Measurements from ENCODE around the gene STARD13. TPM values are rescaled to one million over a fixed set of nuclear protein-coding genes. Genes with fewer than 3 reads are reported as not detected.
"Not testable (repeated sequence)": the region's sequence is repeated elsewhere in the genome, so short reads cannot be mapped to it uniquely, and the experiment has no call there.

The STARD13 gene
- total RNA-seq, 1 experiment from 2014 or later, result 1.6 TPM

DNA sequence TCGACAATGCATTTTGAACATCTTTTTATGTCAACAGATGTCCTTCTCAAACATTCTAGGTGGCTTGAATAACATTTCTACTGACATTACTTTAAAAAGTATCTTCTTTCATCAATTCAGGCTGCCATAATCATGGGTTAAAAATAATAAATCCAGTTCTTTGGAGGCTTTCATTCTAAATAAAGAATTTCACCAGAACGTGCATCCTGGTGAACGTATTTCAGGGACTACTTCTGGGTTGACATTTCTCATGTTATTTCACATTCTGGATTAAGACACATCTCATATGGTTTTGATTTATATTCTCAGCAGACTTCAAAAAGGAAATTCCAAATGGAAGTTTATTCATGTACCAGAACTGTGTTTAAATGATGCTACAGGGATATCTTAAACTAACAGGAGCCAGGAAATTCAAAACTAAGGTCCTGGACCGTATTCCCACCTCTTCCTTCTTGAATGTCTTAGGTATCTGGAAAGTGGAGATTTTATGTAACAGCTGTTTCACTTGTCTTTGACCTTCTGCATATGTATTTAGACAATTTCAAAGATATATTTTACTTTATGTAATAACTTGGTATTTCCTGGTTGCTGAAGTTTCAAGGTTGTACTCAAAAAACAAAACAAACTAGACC lies 107.2 kb downstream of the STARD13 start:
- DNase-seq (ENCODE audit: low spot score), result no peak

DNA sequence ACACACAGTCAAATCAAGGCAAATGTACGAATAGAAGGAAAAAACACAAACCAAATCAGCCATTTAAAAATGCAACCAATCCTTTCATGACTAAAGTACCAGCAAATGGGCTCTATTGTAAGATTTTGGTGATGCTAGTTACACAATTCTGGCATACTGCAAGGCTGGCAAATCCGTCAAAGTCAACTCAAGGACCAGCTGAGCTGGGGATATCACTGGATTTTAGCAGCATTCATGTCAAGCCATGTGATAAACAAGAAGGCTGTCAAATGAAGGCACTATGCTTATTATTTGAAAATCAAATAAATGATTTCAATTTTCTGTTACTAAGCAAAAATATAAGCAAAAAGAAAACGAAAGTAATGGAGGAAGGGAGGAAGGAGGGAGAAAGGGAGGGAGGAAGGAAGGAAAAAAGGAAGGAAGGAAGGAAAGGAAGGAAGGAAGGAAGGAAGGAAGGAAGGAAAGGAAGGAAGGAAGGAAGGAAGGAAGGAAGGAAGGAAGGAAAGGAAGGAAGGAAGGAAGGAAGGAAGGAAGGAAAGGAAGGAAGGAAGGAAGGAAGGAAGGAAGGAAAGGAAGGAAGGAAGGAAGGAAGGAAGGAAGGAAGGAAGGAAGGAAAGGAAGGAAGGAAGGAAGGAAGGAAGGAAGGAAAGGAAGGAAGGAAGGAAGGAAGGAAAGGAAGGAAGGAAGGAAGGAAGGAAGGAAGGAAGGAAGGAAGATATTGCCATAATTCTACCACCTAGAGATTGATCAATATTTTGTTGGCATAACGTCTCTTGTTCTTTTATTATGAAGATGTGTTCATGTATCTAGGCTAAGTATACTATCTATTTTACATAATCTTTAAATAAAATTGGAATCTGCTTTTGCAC lies 108.0 kb downstream of the STARD13 start:
- not testable (repeated sequence) for DNase-seq (ENCODE audit: low spot score)

DNA sequence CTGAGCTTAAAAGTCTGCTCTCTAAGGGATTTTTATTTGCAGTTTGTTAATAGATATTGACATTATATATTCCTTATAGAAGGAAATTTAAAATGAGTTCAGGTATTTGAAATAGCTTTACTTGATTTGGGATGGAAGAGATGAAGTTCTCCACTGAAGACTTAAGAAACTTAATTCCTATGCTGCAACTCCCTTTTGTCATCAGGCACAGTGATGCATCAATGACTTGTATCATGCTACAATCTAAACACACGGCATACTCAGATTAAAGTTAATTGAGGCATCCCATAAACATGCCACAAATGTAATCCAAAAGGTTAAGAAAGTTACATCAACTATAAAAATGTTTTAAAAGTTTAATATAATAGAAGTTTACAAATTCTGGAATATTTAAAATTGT lies 109.0 kb downstream of the STARD13 start:
- no peak for DNase-seq (ENCODE audit: low spot score)

DNA sequence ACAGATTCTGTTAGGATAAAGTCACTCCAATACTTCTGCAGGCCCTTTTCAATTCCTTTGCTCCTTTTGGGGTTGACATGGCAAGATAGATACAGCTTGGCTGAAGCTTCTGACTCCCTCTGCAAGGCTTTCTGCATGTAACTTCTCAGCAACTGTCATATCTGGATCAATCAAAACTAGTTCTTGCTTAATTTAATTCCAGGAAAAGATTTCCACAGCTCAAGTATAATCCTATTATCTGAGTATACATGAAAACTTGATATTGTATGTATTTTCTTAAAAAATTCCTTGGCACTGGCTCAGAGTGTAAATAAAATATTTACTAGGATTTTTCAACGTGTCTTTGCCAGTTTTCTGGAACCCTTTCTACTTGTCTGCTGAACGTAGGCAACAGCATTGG lies 109.6 kb downstream of the STARD13 start:
- no peak for DNase-seq (ENCODE audit: low spot score)

DNA sequence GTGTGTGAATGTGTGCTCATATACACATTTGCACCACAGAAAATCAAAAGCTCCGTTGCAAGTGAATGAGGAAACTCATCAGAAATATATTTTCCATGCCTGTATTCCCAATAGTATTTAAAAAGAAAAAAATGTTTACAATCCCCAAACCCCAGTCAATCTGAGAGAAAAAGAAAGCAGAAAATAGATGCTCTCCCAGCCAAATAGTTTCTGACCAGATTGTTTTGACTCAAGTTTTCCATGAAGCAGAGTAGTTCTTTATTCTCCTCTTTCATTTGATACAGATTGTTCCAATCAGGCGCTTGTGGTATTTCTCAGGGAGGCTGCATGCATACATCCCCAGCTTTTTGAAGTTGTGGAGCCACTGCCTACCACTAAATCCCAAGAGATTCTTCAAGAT lies 110.6 kb downstream of the STARD13 start:
- DNase-seq (ENCODE audit: low spot score), result no peak

DNA sequence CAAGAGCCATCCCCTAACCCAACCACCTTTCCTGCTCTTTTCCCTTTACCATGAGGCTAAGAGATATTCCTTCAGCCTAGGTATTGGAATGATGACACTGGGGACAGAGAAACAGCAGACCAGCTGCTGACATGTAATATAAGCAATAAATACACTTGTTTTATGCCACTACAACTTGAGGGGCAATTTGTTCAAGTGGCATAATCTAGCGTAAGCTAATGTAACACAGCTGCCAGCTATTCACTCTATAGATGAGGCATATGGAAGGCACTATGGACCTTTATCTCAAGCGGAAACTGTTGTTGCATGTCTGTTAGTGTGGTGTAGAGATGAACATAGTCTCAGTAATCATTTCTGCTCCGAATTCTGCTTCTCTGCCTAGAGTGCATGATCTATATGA lies 111.1 kb downstream of the STARD13 start:
- DNase-seq (ENCODE audit: low spot score), result no peak

DNA sequence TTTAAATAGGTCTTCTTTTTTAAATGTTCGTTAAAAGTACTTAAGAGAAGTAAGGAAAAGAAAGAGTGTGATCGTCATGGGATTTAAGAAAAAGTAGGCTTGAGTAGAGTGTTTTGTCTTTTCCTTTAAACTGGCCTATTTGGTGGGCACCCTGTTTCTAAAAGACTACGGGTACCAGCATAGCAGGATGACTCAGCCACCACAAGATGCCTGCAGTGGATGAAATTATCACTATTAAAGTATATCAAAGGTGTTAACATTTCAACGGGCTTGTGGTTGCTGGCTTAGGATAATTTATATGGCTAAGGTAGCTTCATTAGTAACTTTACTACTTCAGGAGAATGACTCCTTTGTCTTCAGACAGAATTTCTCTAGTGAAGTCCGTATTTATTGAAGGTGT lies 112.6 kb downstream of the STARD13 start:
- DNase-seq (ENCODE audit: low spot score), result no peak

- no peak for DNase-seq (ENCODE audit: low spot score)
These were observed 113.2 kb downstream of the STARD13 start for GRCh38 chr13:33172400-33172799.

DNA sequence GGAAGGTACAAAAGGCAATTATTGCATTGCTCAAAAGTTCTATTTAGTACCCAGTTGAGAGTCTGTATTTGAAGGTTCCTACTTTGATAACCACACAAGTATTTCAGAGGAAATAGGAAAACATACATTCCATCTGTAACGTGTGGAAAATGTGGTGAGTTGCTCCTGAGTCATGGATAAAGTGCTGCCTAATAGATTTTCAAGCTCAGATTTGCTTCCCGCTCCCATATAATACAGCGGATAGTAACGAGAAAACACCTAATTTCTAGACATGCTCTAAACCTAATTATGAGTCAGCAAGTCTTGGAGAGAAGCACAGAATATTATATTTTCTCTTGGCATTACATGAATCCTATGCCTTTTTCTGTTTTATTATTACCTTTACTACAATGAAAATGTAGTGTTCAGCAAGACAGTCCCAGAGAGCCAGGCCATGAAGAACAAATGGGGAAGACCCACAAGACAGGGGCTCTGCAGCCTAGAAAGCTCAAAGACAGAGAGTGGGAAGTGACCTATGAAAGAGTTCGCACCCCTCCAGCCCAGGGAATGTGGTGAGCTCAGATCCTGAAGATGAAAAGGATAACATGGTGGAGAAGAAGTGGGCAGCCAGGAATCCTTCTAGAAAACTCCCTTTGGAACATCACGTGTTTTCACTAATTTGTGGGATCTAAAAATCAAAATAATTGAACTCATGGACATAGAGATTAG lies 116.1 kb downstream of the STARD13 start:
- DNase-seq (ENCODE audit: low spot score), result peak; percentile 9

GRCh38 chr13:33168321-33168960 lies 117.1 kb downstream of the STARD13 start:
- no peak for DNase-seq (ENCODE audit: low spot score)

GRCh38 chr13:33167491-33167890 lies 118.1 kb downstream of the STARD13 start:
- DNase-seq (ENCODE audit: low spot score), result no peak

- no peak for DNase-seq (ENCODE audit: low spot score)
These were observed 119.8 kb downstream of the STARD13 start for GRCh38 chr13:33165787-33166186.

- no peak for DNase-seq (ENCODE audit: low spot score)
These were observed 121.2 kb downstream of the STARD13 start for GRCh38 chr13:33164331-33164730.

DNA sequence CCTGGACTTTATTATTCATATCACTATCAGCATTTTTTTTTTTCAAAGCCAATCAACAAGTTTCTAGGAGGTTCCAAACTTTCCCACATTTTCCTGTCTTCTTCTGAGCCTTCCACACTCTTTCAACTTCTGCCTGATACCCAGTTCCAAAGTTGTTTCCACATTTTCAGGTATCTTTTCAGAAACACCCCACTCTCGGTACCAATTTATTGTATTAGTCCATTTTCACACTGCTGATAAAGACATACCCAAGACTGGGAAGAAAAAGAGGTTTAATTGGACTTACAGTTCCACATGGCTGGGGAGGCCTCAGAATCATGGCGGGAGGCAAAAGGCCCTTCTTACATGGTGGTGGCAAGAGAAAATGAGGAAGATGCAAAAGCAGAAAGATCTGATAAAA lies 122.8 kb downstream of the STARD13 start:
- not testable (repeated sequence) for DNase-seq (ENCODE audit: low spot score)

- no peak for DNase-seq (ENCODE audit: low spot score)
These were observed 126.7 kb downstream of the STARD13 start for GRCh38 chr13:33158816-33159215.

DNA sequence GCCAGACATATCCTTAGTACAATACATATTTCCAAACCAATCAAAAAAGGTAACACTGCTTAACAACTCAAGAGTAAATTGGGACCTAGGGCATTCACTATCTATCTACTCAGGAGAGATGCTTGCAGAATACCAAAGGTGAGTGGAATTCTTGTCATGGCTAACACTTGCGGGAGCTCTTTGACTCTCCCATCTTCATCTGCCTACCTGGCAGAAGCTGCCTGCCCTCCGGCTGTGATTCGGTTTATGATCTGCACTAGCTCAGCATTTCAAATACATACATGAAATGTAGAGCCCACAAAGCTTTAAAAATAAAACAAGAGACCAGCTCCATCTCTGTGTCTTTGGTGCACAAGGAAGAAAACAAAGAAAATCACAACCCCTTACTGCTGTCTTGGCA lies 127.3 kb downstream of the STARD13 start:
- DNase-seq (ENCODE audit: low spot score), result no peak

- DNase-seq (ENCODE audit: low spot score), result no peak
These were observed 130.6 kb downstream of the STARD13 start for GRCh38 chr13:33154911-33155310.

GRCh38 chr13:33153421-33154404 lies 131.8 kb downstream of the STARD13 start:
- no peak for DNase-seq (ENCODE audit: low spot score)

DNA sequence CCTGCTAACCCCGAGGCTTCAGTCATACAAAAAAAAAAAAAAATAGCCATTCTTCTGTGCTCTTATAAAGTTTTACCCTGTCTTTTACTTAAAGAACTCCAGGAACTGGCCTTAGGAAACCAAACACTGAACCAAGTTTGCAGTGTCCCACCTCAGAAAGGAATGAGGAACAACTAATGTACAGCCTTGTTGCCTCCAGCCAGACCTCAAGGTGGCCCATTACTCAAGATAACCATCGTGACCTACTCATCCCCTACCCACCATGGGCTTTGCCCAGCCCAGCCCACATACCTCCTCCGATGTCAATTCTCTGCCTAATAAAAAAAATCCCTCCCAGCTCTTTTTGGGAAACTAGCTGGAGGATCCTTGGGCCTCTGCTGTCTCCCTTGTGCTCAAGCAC lies 133.2 kb downstream of the STARD13 start:
- DNase-seq (ENCODE audit: low spot score), result no peak

- DNase-seq (ENCODE audit: low spot score), result no peak
These were observed 134.9 kb downstream of the STARD13 start for GRCh38 chr13:33150662-33151061.

DNA sequence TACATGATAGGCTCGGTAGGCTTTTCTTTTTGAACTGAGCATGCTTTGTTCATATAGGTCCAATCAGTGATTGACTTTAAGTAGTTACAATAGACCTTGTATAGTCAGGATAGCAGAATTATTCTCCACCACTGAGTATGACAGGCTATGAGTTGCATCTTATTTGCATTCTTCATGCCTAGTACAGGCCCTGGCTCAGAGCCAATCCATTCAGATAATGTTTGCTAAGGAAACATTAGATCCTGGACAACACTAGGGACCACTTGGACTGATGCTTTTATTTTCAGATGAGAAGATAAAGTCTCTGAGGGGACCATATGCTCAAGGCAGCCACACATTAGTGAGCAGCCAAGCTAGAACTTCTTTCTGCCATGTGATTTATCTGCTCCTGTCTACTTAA lies 135.4 kb downstream of the STARD13 start:
- DNase-seq (ENCODE audit: low spot score), result no peak

All from H4 (cell line).